ENCODE results near the gene RANBP17.

DNA sequence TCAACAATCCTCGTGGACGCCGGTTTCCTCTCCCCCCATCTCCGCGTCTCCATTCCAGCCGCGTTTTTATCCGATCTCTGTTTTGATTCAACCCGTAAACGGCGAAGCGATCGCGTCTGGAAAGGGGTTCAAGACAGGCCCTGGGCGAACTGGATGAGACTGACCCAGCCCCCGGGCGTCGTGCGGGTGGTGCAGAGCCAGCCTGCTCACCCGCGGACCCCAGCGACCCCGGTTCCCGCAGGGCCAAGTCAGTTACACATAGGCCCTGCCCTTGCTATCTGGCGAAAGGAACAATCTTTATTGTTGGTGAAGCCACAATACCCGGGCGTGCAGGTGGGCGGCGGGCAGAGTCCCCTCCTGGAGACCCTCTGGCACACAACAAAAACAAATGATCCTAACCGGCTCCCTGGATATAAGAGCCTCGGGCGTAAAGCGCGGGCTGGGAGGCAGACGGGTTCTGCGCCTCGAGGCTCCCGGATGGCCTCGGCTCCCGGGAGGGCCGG is 449.1 kb downstream of the RANBP17 start:
- TF ChIP-seq, protein P1, sequence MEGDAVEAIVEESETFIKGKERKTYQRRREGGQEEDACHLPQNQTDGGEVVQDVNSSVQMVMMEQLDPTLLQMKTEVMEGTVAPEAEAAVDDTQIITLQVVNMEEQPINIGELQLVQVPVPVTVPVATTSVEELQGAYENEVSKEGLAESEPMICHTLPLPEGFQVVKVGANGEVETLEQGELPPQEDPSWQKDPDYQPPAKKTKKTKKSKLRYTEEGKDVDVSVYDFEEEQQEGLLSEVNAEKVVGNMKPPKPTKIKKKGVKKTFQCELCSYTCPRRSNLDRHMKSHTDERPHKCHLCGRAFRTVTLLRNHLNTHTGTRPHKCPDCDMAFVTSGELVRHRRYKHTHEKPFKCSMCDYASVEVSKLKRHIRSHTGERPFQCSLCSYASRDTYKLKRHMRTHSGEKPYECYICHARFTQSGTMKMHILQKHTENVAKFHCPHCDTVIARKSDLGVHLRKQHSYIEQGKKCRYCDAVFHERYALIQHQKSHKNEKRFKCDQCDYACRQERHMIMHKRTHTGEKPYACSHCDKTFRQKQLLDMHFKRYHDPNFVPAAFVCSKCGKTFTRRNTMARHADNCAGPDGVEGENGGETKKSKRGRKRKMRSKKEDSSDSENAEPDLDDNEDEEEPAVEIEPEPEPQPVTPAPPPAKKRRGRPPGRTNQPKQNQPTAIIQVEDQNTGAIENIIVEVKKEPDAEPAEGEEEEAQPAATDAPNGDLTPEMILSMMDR (IDR thresholded peaks at IDR 0.05; ENCODE audit: low read length), result no peak
- no peak for TF ChIP-seq EZH2phosphoT487 (IDR thresholded peaks at IDR 0.05; ENCODE audit: low read length)
- TF ChIP-seq EZH2 (optimal IDR thresholded peaks at IDR 0.05; ENCODE audit: low read depth, low read length), result no peak

Data from MM.1S (cell line).